Keratinocyte (primary cell): Measurements from ENCODE around the gene SPATA16. TPM values are rescaled to one million over a fixed set of nuclear protein-coding genes. Genes with fewer than 3 reads are reported as not detected.
"Not testable (repeated sequence)": the region's sequence is repeated elsewhere in the genome, so short reads cannot be mapped to it uniquely, and the experiment has no call there.

Source experiments
- DNase-seq: peaks from one replicate; pipeline ENCODE4 v3.0.0-alpha.2; 2011; ENCODE audit warnings: low read depth, missing footprints, low spot score
- FAIRE-seq: peaks from 2 replicates; lab custom pipeline; 2011; peaks lifted over from hg19 to GRCh38; lab: Jason Lieb, UNC
- H2AFZ ChIP-seq: 2 replicates; pipeline ENCODE4 v1.6.0; 2012; ENCODE audit warnings: low read length, control low read depth, inconsistent platforms; ENCODE audit not compliant: control insufficient read depth
- H3K27ac ChIP-seq: 2 replicates; pipeline ENCODE4 v1.5.1; 2011; ENCODE audit warnings: low read length; ENCODE audit not compliant: control insufficient read depth, insufficient read depth
- H3K27me3 ChIP-seq: 3 replicates; pipeline ENCODE4 v1.6.0; 2011; ENCODE audit warnings: low read length; ENCODE audit not compliant: control insufficient read depth, insufficient read depth; ENCODE audit errors: extremely low read depth
- H3K36me3 ChIP-seq, 2 experiments: 2 replicates in 1 of 2; 3 replicates in 1 of 2; pipeline ENCODE4 v1.5.1; 2011; ENCODE audit warnings: low read length in 2 of 2, mild to moderate bottlenecking in 1 of 2; ENCODE audit not compliant: control insufficient read depth in 2 of 2, insufficient read depth in 2 of 2; ENCODE audit errors: extremely low read depth in 1 of 2
- H3K4me1 ChIP-seq: 3 replicates; pipeline ENCODE4 v1.5.1; 2011; ENCODE audit warnings: low read length; ENCODE audit not compliant: control insufficient read depth, insufficient read depth; ENCODE audit errors: extremely low read depth
- H3K4me2 ChIP-seq: 3 replicates; pipeline ENCODE4 v1.6.0; 2011; ENCODE audit warnings: low read depth, low read length; ENCODE audit not compliant: control insufficient read depth, insufficient read depth; ENCODE audit errors: extremely low read depth
- H3K4me3 ChIP-seq, 3 experiments: fragments of 200-600 bp in 1 of 3; sonication (generic) in 1 of 3; 2 replicates in 2 of 3; 3 replicates in 1 of 3; pipeline ENCODE4 v1.5.1; 2011 to 2016; ENCODE audit warnings: low read length in 3 of 3, mild to moderate bottlenecking in 3 of 3, control low read depth in 2 of 3, inconsistent platforms in 1 of 3, low read depth in 1 of 3, mixed read lengths in 1 of 3, mixed run types in 1 of 3, moderate library complexity in 1 of 3; ENCODE audit not compliant: control insufficient read depth in 2 of 3, insufficient read depth in 2 of 3; ENCODE audit errors: extremely low read depth in 1 of 3
- H3K79me2 ChIP-seq: 2 replicates; pipeline ENCODE4 v1.6.0; 2012; ENCODE audit warnings: low read length; ENCODE audit not compliant: control insufficient read depth, insufficient read depth
- H3K9ac ChIP-seq: 3 replicates; pipeline ENCODE4 v1.6.0; 2011; ENCODE audit warnings: low read length; ENCODE audit not compliant: control insufficient read depth, insufficient read depth; ENCODE audit errors: extremely low read depth
- H3K9me1 ChIP-seq: 3 replicates; pipeline ENCODE4 v1.6.0; 2011; ENCODE audit warnings: low read length; ENCODE audit not compliant: control insufficient read depth, insufficient read depth; ENCODE audit errors: extremely low read depth
- H3K9me3 ChIP-seq: 2 replicates; pipeline ENCODE4 v1.5.1; 2012; ENCODE audit warnings: low read depth, low read length; ENCODE audit not compliant: control insufficient read depth
- H4K20me1 ChIP-seq: 3 replicates; pipeline ENCODE4 v1.6.0; 2011; ENCODE audit warnings: low read length; ENCODE audit not compliant: control insufficient read depth, insufficient read depth; ENCODE audit errors: extremely low read depth
- CTCF ChIP-seq, 3 experiments: IDR thresholded peaks in 1 of 3; conservative IDR thresholded peaks in 1 of 3; optimal IDR thresholded peaks in 1 of 3; 2 replicates in 2 of 3; 3 replicates in 1 of 3; pipeline versions ENCODE3 to v1.5.1; 2011; ENCODE audit warnings: low read length in 3 of 3, mild to moderate bottlenecking in 3 of 3, moderate library complexity in 2 of 3, control low read depth in 1 of 3, inconsistent platforms in 1 of 3; ENCODE audit not compliant: insufficient read depth in 2 of 3; ENCODE audit errors: extremely low read depth in 1 of 3
- EZH2 ChIP-seq: IDR thresholded peaks from one replicate; pipeline ENCODE4 v1.6.1; 2012; ENCODE audit warnings: inconsistent platforms, mild to moderate bottlenecking, low read length, moderate library complexity
- dilution Hi-C: fragments of 300-500 bp; cut with MboI; formaldehyde crosslinking; loops from one replicate; pipeline ENCODE4 v1.7.0; 2020; ENCODE audit warnings: low sequenced_read_pairs; ENCODE audit not compliant: extremely low pct_ligation_motif_present
- polyA plus RNA-seq, 5 experiments: library from polyadenylated mRNA; depleted of rRNA in 3 of 5; stranded (reverse) in 3 of 5; stranded (forward) in 1 of 5; unstranded in 1 of 5; fragments of >200 nt; gene quantifications; 1 replicate in 1 of 5; 2 replicates in 3 of 5; 3 replicates in 1 of 5; pipeline versions ENCODE4 v1.2.1 to v1.2.3, GENCODE V29; 2011 to 2012; ENCODE audit warnings: missing spikeins in 2 of 5, low read depth in 1 of 5, low replicate concordance in 1 of 5

Gene SPATA16
- polyA plus RNA-seq, 1 donor (not counting 4 experiments of a cell fraction or from before 2014, with no cell fraction given) = not detected

- FAIRE-seq, H3K27ac ChIP-seq, H3K36me3 ChIP-seq, H3K9me1 ChIP-seq, H2AFZ ChIP-seq, H3K4me2 ChIP-seq, H3K79me2 ChIP-seq, H4K20me1 ChIP-seq, dilution Hi-C loops, DNase-seq, H3K4me1 ChIP-seq, H3K27me3 ChIP-seq, H3K9me3 ChIP-seq, H3K9ac ChIP-seq, H3K4me3 ChIP-seq: not testable (repeated sequence)
Observed at GRCh38 chr3:173156533-173156932, 15.5 kb upstream of the SPATA16 start.

GRCh38 chr3:173153631-173154030 lies 12.6 kb upstream of the SPATA16 start:
- Histone ChIP-seq H4K20me1 (no peaks in the 10 kb centered on the region), H2AFZ (no peak overlapping the region), H3K4me3 (no peak overlapping the region), H3K79me2 (no peaks in the 10 kb centered on the region), H3K36me3 (no peaks in the 10 kb centered on the region), H3K4me2 (no peak overlapping the region), H3K27me3 (no peaks in the 10 kb centered on the region), H3K9me3 (no peaks in the 10 kb centered on the region), H3K27ac (no peak overlapping the region), H3K4me1 (no peaks in the 10 kb centered on the region), H3K9ac (no peak overlapping the region), H3K9me1 (no peaks in the 10 kb centered on the region)
- no peak for TF ChIP-seq EZH2
- TF ChIP-seq CTCF (optimal IDR thresholded peaks at IDR 0.05 in 1 of 3, IDR thresholded peaks at IDR 0.05 in 1 of 3, conservative IDR thresholded peaks at IDR 0.05 in 1 of 3; ENCODE audit: extremely low read depth in 1 of 3, insufficient read depth in 2 of 3, low read length in 3 of 3) = no peak
- FAIRE-seq = no peak
- no peak for DNase-seq
- dilution Hi-C loops = no loop called here

DNA sequence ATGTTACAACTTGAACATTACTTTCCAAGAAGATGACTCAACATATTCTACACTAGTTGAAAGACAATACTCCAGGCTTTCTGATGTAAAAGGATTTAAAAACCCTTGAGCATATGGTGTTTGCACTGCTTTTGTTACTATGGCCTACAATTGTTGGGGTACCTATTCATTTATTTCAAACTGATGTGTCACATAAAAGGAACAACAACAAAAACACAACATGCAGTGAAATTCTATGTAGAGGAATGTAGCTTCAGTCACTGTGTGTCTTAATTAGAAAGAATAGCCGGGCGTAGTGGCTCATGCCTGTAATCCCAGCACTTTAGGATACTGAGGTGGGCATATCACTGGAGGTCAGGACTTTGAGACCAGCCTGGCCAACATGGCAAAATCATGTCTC lies 1.6 kb downstream of the SPATA16 start:
- H3K27ac ChIP-seq = no peak overlapping the region
- dilution Hi-C loops = no loop called here
- no peaks in the 10 kb centered on the region for H3K79me2 ChIP-seq
- no peaks in the 10 kb centered on the region for H3K9me3 ChIP-seq
- no peak overlapping the region for H2AFZ ChIP-seq
- H4K20me1 ChIP-seq = no peaks in the 10 kb centered on the region
- no peak for FAIRE-seq
- H3K4me3 ChIP-seq = no peak overlapping the region
- no peak for DNase-seq
- no peaks in the 10 kb centered on the region for H3K9me1 ChIP-seq
- no peak overlapping the region for H3K4me2 ChIP-seq
- H3K4me1 ChIP-seq = no peaks in the 10 kb centered on the region
- no peaks in the 10 kb centered on the region for H3K27me3 ChIP-seq
- no peaks in the 10 kb centered on the region for H3K36me3 ChIP-seq
- H3K9ac ChIP-seq = no peak overlapping the region
- TF ChIP-seq EZH2 = no peak
- TF ChIP-seq CTCF (optimal IDR thresholded peaks at IDR 0.05 in 1 of 3, IDR thresholded peaks at IDR 0.05 in 1 of 3, conservative IDR thresholded peaks at IDR 0.05 in 1 of 3; ENCODE audit: extremely low read depth in 1 of 3, insufficient read depth in 2 of 3, low read length in 3 of 3) = no peak
